ENCODE data around the gene AP3D1.

Gene AP3D1

GRCh38 chr19:2126879-2127518 lies 24.4 kb downstream of the AP3D1 start:
- DNase-seq = no peak

DNA sequence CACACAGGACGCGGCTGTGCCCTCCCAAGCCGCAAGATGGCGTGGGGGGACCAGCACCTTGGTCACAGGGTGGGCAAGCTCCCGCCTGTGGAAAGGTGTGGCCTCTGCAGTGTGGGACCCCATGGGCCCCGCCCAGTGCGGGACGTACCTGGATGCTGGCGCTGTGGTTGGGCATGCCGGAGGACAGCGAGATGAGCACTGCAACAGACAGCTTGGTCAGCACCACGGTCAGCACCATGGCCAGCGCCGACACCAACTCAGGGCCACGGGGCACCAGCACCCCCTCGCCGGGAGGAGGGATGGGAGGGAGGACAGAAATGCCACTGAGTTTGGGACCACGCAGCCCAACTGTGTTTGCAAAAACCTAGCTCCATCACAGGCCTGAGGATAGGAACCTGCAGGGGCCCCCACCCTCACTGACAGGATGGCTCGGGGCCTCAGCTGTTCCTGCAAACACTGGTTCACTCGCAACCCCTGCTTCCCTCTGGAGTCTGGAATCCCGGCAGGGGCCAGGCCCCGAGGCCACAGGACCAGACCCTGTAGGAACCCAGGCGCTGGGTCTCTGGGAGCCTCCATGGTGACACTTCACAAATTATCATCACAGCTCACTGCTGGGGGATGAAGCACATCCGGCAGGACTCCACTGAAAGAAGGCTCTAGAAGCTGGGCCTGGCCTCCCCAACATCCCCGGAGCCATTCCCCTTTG lies 27.5 kb downstream of the AP3D1 start:
- DNase-seq = no peak

DNA sequence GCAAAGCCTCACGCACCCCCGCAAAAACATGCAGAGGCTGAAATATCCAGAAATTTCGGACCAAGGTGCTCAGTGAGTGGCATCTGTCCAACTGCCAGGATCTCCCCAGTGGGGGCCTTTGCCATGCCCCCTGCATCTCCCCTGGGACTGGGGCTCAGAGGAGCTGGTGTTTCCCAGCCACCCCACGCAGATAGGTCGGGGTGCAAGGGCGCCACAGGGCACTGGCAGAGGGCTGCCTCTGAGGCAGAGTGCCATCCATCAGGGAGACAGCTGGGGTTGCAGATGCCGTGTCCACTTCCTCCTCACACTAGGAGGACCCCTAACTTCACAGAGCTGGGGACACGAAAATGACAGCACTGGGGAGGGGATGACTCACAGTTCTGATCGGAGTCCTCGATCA lies 28.4 kb downstream of the AP3D1 start:
- no peak for DNase-seq

DNA sequence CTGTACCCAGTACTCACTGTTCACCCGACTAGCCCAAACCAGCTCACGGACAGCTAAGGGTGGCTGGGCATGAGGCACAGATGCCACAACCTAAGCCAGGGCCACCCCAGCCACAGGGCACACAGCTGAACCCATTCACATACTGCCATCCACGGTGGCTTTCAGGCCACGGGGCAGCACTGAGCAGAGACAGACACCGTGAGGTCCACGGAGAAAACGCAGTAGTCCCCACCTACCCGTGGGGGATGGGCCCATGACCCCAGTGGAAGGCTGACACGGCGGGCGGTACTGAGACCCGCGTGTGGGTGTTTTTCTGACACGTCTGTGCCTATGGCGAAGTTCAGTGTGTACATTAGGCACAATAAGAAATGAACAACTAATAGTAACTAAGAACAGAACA lies 29.1 kb downstream of the AP3D1 start:
- no peak for DNase-seq

- no peak for DNase-seq
Observed at GRCh38 chr19:2121416-2122051, 29.8 kb downstream of the AP3D1 start.

DNA sequence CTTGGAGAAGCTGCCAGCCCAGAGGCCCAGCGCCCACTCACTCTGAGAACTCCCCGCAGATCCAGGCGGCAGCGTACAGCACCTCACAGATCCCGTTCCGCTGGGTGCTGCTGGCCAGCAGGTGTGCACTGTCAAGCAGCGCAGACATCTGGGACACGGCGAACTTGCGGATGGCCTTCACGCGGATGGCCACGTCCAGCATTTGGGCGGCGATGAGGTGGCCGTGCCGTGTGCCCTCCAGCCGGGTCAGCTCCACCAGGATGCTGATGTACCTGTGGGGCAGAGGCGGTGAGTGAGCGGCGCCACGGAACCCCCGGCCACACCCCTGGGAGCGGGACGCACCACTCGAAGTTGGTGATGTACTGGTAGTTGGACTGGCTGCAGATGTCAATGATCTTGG lies 30.5 kb downstream of the AP3D1 start:
- DNase-seq = no peak

GRCh38 chr19:2119921-2120785 lies 31.2 kb downstream of the AP3D1 start:
- no peak for DNase-seq

DNA sequence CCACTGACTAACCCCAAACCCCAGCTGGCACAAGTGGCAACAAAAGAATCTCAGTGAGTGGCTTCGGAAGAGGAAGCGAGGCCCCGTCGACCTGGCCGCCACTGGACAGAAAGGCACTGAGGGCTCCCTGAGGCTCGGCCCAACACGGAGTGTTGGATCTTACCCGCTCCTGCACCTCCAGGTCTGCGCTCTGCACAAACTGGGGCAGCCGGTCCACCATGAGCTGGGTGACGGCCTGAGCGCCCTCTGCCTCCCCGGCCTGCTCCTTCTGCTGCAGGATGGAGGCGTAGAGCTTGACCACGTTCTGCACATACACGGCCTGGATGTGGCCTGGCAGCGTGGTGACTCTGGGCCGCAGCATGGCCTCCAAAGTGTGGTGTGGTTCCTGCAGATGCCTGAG lies 32.9 kb downstream of the AP3D1 start:
- no peak for DNase-seq

GRCh38 chr19:2117215-2117960 lies 34.0 kb downstream of the AP3D1 start:
- DNase-seq = no peak

DNA sequence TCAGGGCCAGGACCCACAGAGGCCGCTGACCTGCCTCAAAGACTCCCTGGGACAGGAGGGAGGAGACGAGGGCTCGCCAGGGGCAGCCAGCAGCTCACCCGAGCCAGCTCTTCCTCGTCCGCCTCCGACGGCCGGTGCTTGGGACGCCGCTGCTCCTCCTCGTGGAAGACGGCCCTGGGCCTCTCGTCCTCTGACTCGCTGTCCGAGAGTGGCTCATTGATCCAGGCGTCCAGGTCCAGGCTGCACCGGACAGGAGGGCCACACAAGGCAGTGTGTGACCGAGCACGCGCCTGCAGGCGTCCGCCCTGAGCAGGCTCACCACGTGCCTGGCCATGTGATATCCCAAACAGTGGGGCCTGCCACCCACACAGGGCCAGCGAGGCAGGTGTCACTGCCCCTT lies 34.9 kb downstream of the AP3D1 start:
- no peak for DNase-seq

DNA sequence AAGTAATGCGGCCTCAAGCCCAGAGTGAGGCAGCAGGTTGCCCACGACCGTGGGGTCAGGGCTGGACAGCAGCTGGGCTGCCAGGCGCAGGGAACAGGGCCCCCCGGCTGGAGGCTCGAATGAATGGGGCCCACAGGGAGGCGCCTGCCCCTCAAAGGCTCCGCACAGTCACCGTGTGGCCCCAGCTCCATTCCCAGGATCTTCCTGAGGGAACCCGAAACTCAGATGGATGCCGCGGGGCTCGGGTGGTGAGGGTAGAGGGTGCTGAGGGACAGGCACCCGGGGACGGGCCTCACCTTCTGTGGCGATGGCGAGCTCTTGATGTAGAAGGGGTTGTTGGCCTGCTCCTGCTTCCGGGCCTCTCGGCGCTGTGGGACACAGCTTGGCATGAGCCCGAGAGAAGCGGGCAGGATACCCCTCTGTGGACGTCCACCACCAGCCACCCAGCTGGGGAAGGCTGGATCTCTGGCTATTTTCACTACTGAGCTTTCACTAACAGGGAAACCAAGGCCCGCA lies 35.4 kb downstream of the AP3D1 start:
- no peak for DNase-seq

GRCh38 chr19:2115324-2115723 lies 36.0 kb downstream of the AP3D1 start:
- DNase-seq = no peak

DNA sequence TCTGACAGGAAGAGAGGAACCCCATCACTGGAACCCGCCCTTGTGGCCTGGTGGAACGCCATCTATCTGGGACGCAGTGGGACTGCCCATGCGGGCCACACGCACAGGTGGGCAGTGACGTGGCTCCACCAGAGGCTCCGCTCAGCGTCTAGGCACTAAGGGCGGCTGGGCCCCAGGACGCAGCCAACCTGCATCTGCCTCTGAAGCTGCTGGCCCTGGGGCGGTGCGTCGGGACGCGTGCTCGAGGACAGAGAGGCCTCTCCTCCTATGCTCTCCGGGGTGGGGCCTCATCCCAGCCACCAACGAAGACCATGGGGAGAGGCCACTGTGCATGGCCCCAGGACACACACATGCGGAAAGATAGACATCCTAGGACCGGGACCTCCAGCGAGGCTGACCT lies 36.5 kb downstream of the AP3D1 start:
- no peak for DNase-seq

DNA sequence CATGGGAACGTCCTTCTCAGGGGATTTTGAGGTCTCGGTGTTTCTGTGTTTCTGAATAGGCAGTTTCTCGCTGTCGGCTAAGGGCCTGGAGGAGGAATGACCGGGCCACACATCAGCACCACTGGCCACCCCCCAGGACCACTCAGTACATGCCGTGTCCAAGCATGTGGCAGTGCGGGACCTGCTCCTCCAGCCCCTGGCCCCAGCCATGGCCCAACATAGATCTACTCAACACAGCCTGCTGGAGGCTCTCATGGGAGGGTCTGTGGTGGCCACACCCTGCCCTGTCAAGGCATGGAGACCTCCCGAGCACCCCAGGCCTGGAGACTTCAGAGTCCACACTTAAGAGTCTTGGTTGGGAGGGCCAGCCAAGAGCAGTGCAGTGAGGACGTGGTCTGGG lies 37.1 kb downstream of the AP3D1 start:
- no peak for DNase-seq

DNA sequence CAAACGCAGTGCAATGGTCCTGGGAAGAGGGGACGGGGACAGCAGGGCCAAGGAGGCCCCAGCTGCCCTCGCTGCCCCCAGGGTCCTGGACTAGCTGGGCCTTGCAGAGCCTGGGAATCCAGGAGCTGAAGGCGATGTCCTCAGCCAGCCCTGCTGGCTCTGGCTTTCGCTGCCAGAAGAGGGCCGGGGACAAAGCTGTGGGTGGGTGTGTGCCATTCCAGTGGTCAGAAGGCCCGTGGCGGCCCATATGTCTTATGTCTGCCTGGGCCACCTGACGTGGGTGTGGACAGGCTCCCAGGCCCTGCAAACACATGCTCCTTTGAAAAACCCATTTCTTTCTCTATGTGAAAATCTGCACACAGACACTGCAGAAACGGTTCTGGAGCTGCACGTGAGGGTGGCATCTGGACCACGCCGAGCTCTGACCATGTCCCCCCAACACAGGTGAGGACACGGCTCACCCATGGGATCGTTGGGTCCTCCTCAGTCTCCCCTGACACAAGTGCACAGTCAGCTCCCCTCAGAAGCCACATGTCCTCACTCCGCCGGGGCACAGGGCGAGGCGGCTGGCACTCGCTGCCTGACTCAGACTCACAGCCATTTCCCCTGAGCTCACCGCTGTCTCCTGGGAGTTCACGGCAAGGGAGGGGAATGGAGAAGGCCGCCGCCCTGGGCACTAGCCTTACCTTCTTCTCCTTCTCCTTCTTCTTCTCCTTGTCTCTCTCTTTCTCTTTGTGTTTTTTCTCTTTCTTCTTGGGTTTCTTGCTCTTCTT lies 37.7 kb downstream of the AP3D1 start:
- no peak for DNase-seq

DNA sequence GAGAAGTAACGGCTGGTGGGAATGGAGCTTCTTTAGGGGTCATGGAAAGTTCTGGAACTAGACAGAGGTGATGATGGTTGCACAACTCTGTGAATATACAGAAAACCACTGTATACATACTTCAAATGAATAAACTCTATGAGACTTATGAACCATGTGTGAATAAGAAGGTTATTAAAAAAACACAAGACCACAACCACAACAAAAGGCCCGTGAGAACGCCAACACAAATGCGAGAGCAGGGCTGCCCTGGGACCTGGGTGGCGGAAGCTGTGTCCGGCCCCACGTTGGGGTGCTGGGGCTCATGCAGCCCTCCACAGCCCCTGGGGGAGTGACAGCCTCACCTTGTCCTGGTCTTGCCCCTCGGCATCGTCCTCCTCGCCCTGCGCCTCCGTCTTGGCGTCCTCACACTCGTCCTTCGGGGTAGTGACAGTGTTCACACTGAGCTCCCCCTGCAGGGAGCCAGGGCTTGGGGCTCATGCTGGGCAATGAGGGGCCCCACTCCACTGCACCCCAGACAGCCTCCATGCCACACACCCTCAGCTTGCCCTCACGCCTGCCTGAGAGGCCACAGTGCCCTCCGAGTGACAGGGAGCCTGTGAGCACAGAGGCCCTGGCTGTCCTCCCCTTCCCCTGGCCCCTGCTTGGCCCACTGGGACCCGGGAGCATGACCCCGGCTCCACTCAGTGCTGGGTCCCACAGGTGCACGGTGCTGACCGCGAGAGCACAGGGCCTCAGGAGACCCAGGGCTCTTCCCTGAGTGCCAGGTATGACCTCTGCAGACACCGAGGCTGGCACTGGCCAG lies 38.6 kb downstream of the AP3D1 start:
- no peak for DNase-seq

- DNase-seq = no peak
Observed at GRCh38 chr19:2111886-2112285, 39.5 kb downstream of the AP3D1 start.

- DNase-seq = no peak
Observed at GRCh38 chr19:2111425-2111824, 39.9 kb downstream of the AP3D1 start.

- DNase-seq = no peak
Observed at GRCh38 chr19:2110822-2111221, 40.5 kb downstream of the AP3D1 start.

DNA sequence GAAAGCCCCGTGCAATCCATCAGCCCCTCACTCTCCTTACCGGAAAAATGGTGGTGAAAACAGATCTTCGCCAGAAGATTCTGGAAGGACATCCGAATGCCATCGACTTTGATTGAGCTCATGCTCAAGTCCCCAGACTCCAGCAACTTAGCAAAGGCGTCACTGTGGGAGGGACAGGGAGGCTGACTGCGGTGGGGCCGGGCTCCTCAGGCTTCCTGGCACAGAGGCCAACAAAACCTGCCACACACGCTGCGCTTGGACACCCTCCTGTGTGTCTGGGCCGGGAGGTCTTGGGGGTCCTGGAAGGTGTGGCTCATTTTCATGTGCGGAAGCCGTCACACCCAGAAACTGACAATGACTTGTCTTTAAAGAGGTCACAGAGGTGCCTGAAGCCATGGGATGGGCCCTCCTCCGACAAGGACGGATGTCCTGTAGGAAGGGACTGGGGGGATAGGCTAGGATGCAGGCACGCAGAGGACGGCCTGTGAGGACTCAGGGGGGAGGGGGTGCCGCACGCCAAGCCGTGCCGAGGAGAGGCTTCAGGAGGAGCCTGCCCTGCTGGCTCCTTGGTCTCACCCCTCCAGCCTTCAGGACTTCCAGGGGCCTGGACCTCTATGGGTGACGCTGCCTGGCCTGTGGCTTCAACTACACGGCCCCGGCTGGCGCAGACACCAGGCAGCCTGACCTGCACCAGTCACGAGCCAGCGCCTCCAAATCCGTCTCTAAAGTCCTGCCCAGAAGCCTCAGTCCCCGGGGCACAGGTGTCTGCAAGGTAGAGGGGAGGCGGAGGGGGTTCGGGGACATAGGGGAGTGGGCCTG lies 42.1 kb downstream of the AP3D1 start:
- no peak for DNase-seq
